HG02938 (cell line): Measurements from ENCODE around the gene FAM171A1.
A peak's percentile ranks its signal among the peaks of the same experiment; 100 is the strongest.
"Not testable (repeated sequence)": the region's sequence is repeated elsewhere in the genome, so short reads cannot be mapped to it uniquely, and the experiment has no call there.

Source experiments
- ATAC-seq: cut with Tn5 transposase; IDR thresholded peaks from one replicate; pipeline ENCODE4 v1.9.1; 2021; ENCODE audit warnings: mild to moderate bottlenecking, moderate library complexity; ENCODE audit not compliant: unreplicated experiment

The FAM171A1 gene

GRCh38 chr10:15295537-15296325, 75.4 kb downstream of the FAM171A1 start:
- ATAC-seq: no peak

- no peak for ATAC-seq
Observed at GRCh38 chr10:15293862-15294842, 76.9 kb downstream of the FAM171A1 start.

- ATAC-seq: no peak
Observed at GRCh38 chr10:15290671-15291070, 80.4 kb downstream of the FAM171A1 start.

GRCh38 chr10:15290150-15290549, 80.9 kb downstream of the FAM171A1 start:
- ATAC-seq: no peak

- ATAC-seq: no peak
Observed at GRCh38 chr10:15280974-15281373, 90.1 kb downstream of the FAM171A1 start.

GRCh38 chr10:15280462-15280861, 90.6 kb downstream of the FAM171A1 start:
- no peak for ATAC-seq

- no peak for ATAC-seq
Observed at GRCh38 chr10:15279236-15279635, 91.9 kb downstream of the FAM171A1 start.

GRCh38 chr10:15278786-15279185, 92.3 kb downstream of the FAM171A1 start:
- ATAC-seq: no peak

- ATAC-seq: not testable (repeated sequence)
Observed at GRCh38 chr10:15276039-15276438, 95.0 kb downstream of the FAM171A1 start.

GRCh38 chr10:15269838-15270237, 101.3 kb downstream of the FAM171A1 start:
- ATAC-seq: not testable (repeated sequence)

- ATAC-seq: no peak
Observed at GRCh38 chr10:15267496-15267895, 103.6 kb downstream of the FAM171A1 start.

- no peak for ATAC-seq
Observed at GRCh38 chr10:15266117-15266516, 105.0 kb downstream of the FAM171A1 start.

- ATAC-seq: no peak
Observed at GRCh38 chr10:15265558-15265957, 105.5 kb downstream of the FAM171A1 start.

GRCh38 chr10:15265056-15265455, 106.0 kb downstream of the FAM171A1 start:
- no peak for ATAC-seq

- no peak for ATAC-seq
Observed at GRCh38 chr10:15263657-15264323, 107.3 kb downstream of the FAM171A1 start.

GRCh38 chr10:15262036-15262713, 108.9 kb downstream of the FAM171A1 start:
- ATAC-seq: peak; percentile 58

- no peak for ATAC-seq
Observed at GRCh38 chr10:15259136-15259535, 112.0 kb downstream of the FAM171A1 start.

GRCh38 chr10:15258255-15258654, 112.8 kb downstream of the FAM171A1 start:
- ATAC-seq: no peak

- no peak for ATAC-seq
Observed at GRCh38 chr10:15255961-15256360, 115.1 kb downstream of the FAM171A1 start.

GRCh38 chr10:15254808-15255648, 116.1 kb downstream of the FAM171A1 start:
- no peak for ATAC-seq
